GM21528 (cell line): Measurements from ENCODE around the gene MAP7D3.
"Not testable (repeated sequence)": the region's sequence is repeated elsewhere in the genome, so short reads cannot be mapped to it uniquely, and the experiment has no call there.

Experiments used
- ATAC-seq: cut with Tn5 transposase; IDR thresholded peaks from one replicate; pipeline ENCODE4 v1.9.1; 2021; ENCODE audit warnings: mild to moderate bottlenecking, moderate library complexity; ENCODE audit not compliant: unreplicated experiment, low FRiP score

MAP7D3 gene

DNA sequence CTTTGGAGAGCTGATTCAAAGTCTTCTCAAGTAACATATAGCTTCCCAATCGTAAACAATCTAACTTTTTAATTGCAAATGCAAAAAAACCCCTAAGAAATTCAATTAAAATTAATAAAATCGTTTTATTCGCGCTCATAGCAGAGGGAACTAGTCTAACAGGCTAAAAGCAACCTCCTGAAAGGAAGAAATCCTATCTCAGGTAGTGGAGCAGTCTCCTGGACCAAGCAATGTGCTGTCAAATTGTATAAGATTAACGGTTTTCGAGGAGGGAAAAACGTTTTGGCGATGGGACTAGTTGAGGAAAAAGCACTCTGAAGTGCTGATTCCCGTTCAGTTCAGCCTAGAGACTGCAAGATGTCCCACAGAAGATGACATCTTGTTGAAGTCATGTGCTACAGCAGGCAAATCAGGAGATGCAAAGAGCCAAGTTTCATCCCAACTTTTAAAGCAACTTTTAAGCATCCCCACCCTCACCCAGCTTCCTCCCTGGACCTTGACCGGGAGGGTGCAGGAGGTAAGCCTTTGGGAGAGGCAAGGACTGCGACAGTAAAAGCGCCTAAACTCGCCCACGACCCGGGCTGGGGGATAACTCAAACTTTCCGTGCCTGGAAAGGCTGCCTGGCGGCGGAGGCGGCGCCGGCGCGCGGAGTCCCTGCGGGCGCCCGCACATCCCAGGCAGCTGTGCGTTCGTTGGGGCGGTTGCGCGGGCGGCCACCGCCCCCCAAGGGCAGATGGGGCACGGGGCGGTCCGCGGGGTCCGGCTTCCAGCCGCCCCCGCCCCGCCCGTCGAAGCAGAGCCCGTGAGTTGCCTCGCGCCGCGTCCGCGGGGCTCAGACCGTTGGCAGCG, 784 bp downstream of the MAP7D3 start:
- ATAC-seq, result peak; percentile 43

DNA sequence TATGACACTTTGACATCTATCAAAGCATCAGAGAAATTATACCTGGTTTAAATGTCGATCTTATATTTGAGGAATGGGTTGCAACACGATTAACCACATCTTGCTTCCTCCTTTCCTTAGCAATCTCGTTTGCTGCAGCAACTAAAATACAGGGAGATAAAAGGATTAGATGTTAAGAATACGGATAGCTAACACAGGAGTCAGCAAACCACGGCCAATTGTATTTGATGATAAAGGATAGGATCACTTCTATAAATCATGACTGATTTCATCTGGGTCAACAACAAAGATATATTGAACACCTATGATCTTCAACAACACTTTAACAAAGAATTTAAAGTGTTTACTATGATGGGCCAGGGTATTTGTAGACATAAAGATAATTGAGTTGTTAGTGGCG, 5.0 kb downstream of the MAP7D3 start:
- ATAC-seq, result no peak

DNA sequence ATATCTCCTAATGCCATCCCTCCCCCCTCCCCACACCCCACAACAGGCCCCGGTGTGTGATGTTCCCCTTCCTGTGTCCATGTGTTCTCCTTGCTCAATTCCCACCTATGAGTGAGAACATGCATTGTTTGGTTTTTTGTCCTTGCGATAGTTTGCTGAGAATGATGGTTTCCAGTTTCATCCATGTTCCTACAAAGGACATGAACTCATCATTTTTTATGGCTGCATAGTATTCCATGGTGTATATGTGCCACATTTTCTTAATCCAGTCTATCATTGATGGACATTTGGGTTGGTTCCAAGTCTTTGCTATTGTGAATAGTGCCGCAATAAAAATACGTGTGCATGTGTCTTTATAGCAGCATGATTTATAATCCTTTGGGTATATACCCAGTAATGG, 13.4 kb downstream of the MAP7D3 start:
- ATAC-seq, result not testable (repeated sequence)

DNA sequence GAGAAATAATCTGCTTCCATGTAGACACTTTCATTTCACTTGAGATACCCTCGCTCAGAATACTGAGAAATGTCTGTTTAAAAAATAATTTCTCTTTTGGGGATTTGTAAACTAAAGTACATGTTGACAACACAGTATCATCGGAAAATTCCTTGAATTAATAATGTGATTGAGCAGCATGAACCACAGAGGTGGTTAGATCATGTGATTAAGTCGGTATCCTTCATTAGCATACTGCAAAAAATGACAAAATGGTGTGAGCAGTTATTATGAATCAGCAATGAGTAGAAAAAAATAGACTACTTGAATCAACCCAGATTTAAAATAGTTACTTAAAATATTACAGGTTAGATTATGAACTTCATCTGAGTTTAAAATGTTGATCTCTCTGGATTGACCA, 14.1 kb downstream of the MAP7D3 start:
- ATAC-seq, result no peak

DNA sequence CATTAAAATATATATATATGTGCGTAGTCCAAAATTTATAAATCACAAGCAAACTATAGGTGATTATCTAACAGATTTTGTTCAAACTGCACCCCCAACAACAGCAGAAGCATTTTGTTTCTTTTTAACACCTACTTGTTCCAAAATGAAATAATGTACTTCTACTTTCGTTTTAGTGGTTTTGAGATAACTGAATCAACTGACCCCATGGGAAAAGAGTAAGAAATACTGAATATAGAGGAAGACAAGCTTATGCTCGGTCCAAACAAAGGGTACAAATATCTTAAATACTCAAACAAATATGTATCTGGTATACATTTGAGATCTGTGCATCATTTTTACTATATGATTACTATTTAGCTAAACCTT, 22.4 kb downstream of the MAP7D3 start:
- no peak for ATAC-seq

DNA sequence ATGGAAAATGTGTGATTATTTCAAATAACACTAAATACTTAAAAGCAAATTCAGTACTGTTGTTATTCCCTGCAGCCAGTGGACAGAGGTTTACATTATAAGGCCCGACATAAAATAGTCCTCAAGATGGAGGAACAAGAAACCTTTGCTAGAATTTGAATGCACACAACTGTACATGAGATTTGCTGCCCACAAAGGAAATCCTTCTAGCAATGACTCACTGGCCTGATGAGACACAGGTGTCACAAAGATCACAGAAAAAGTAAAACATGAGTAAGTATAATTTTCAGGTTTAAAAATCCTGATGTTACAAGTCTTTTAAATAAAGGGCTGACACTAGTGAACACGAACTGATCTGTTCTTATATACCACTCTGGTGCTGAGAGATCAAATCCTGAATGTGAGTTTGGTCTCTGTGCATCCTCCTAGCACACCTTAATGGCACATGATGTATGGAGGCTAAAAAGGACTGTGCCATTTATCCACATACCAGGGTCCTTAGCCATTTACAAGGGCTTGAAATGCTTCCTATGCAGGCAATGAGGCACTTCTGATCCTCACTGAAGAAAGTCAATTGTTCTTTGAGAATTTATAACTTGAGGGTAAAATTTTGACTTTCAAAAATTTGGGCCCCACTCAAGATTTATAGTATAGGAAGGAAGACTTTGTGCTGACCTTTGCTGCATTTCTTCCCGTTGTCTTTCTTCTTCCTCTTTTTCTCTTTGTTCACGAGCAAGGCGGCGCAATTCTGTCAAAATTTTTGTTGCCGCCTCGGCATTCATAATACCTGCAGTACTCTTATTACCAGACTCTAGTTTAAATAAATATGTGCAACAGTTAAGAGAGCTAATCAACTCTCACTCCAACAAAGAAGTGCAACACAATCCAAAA, 23.0 kb downstream of the MAP7D3 start:
- no peak for ATAC-seq

DNA sequence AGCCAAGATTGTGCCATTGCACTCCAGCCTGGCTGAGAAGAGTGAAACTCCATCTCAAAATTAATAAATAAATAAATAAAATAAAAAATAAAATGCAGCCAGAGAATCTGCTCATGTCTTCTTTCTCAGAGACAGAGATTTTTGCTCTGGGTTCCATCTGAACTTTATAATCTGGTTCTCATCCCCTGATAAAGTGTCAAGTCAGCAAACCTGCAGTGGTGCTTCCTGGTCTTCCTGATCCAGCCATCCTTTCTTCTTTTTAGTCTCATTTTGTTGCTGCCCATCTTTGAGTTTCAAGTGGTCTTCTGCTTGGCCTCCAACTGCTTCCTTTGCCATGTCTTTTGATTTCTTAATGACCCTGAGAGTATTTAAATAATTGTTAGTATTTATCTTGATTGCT, 24.1 kb downstream of the MAP7D3 start:
- ATAC-seq, result no peak

DNA sequence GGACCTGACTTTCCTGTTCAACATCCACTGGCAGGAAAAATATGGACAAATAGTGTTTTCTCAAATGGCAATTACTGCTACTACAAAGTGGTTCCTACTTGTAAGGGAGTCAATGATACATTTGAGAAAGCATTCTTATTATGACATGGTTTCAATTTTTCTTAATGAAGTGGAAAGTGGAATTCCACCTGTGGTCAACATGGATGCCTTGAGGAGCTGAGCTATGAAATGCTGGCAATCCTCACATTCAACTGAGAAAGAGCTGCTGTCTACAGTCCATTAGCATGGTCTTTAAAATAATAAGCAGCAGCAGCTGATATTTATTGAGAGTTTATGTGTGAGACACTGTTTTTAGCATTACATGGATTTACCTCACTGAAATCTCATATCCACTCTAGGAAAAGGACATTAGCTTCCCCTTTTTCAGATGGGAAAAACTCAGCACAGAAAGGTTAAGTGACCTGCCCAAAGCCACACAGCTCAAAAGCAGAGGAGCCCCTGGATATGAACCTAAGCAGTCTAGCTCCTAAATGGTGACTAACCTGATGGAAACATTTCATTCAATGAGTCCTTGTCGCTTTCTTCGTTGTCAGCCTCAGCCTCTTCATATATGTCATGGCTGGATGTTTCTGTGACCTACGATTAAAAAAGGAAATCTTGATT, 29.2 kb downstream of the MAP7D3 start:
- no peak for ATAC-seq

DNA sequence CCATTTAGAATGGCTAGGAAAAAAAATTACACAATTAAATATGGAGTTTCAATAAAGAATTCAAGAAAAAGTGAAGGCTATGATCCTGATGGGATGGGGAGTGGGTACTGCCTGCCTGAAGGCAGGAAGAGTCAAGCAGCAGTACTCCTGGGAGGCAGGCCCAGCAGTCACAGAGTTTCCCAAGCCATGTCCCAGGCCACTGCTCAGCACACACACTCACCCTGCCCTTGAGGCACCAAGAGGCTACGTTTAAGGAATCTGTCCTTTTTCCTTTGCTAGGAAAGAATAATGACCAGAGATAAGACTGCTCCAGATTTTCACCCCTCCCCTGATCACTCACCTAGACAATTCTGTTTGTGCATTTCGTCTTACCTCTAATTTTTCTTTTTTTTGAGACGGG, 30.2 kb downstream of the MAP7D3 start:
- no peak for ATAC-seq

DNA sequence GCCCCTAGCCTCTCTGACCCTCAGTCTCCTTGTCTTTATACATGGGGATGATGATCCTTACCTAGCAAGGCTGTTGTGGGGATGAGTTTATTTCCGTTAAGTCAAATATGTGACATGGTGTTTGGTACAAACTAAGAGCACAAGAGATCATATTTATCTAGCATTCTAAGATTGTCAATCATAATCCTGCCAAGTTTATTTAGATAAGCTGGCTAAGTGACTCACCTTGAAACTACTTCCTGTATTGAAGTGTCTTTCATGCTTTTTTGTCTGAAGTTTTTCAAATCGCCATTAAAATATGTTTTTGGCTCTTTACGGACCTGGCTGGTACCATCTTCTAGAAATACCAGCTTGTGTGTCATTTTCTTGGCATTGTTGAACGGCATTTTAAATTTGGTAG, 30.7 kb downstream of the MAP7D3 start:
- ATAC-seq, result no peak

DNA sequence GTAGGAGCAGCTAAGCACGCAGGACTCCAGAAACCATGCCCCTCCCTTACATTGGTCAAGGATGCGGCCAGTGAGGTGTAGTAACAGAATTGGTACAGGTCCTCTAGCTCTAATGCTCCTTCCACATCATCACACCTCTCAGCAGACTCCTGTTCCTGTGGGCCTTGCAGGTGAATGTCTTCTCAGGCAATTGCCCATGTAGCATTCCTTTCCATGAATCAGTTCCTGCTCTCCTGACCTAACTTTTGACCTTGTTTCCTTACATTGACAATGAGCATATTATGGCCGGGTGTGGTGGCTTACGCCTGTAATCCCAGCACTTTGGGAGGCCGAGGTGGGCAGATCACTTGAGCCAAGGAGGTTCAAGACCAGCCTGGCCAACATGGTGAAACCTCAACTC, 31.3 kb downstream of the MAP7D3 start:
- ATAC-seq, result no peak

DNA sequence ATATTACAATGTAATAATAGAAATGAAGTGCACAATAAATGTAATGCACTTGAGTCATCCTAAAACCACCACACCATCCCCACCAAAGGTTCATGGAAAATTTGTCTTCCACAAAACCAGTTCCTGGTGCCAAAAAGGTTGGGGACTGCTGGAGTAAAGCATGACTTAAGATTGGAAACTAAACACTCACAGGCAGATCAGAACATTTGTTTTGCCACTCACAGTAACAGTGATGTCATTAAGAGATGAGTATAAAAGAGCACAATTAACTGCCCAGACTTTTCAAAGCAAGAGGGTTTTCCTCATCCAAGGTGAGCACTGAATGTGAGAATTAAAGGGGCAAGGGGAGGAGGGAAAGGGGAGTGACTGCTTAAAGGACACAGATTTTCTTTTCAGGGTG, 35.6 kb downstream of the MAP7D3 start:
- ATAC-seq, result no peak

DNA sequence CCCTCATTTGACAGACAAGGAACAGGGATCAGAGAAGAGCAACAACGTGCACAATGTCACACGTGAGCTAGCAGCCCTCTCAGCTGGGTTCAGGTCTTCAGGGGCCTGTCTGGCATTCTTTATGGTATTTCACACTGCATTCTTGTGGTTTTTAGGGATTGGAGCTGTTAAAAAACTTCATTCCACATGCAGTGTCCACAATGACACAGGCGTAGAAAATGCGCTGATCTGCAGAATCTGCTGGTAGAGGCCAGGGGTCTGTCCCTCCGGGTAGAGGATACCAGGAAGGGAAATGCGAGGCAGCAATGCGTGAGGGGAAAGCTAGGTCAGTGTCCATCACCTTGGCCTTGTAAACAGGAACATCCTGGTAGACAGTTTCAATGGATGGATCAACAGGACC, 36.6 kb downstream of the MAP7D3 start:
- no peak for ATAC-seq

DNA sequence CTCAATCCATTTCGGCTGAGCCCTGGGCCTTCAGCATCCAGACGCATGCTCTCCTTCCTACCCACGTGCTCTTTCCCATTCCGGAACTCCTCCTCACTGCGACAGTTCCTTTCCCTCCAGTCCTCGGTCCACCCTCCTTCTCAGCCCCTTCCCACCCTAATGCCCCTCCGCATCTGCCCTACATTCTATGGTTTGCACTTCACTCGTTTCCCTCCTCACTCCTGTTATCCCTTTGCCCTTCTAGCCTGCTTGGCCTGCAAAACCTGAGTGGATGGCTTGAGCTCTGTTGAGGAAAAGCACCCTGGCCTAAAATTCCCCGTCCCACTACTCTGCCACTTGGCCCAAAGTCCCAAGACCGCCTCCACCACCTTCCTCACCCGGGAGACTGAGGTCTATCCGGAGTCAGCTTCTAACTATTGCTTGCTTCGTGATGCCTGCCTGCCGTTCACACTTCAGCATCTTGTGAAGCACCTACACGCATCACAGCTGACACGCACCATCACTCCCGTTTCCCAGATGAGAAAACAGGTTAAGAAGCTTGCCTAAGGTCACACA, 38.6 kb downstream of the MAP7D3 start:
- ATAC-seq, result no peak

DNA sequence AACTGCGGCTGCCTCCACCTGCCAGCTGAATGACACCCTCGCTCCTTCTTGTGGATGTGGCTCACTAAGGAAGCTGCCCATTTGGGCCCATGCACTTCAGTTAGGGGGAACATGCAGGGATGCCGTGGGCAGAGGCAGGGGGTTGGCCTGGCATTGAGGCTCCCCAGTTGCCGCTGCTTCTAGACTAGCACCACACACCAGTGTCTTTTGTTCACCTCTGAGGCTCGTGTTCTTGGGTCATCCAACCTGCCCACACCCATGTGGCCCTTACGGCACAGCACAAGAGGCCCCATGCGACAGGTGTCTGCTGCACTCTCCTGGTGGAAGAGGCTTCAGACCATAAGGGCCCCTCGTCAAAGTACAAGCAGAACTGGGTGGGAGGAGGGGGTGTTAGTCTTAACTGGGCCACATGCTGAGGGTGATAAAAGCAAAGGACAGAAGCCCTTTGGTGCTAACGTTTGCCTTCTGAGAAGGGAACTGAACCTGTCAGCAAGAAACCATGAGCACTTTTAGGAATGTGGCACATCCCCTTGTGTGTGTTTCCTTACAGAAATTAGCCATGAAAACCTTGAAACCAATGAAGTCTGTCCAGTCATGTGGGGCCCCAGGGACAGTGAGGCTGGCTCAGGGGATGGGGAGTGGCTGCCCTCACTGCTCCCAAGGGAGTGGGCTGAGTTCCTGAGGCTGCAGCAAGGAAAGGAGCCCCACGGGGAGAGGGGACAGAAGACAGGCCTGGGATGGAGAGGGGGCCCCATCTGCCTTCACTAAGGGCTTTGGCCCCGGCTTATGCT, 39.2 kb downstream of the MAP7D3 start:
- ATAC-seq, result no peak

DNA sequence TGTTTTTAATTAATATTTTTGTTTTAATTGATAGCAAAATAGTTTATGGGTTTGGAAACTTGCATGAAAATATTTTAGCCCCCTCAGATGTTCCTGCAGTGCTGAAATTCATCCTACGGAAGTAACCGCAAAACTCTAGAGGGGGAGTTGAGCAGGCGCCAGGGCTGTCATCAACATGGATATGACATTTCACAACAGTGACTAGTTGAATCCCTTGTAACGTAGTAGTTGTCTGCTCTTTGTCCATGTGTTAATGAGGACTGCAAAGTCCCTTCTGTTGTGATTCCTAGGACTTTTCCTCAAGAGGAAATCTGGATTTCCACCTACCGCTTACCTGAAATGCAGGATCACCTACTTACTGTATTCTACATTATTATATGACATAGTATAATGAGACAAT, 40.4 kb downstream of the MAP7D3 start:
- no peak for ATAC-seq

DNA sequence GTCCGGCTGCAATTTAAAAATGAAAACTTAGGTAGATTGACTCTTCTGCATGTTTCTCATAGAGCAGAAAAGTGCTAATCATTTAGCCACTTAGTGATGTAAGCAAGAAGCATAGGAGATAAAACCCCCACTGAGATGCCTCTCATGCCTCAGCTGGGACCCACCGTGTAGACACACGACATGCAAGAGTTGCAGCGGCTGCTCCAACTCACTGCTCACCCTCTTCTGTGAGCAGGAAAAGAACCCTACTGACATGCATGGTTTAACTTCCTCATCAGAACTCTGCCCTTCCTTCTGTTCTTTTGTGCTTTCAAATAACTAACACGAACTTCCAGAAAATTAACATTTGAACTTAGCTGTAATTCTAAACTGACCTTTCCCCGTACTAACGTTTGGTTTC, 41.0 kb downstream of the MAP7D3 start:
- ATAC-seq, result no peak

DNA sequence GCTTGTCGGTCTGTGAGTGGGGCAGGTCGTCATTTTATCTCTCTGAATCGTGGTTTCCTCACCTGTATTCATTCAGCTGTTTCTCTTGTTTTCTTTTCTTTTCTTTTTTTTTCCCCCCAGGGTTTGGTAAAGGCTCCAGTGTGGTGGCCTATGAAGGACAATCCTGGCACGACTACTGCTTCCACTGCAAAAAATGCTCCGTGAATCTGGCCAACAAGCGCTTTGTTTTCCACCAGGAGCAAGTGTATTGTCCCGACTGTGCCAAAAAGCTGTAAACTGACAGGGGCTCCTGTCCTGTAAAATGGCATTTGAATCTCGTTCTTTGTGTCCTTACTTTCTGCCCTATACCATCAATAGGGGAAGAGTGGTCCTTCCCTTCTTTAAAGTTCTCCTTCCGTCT, 41.4 kb downstream of the MAP7D3 start:
- ATAC-seq, result no peak

DNA sequence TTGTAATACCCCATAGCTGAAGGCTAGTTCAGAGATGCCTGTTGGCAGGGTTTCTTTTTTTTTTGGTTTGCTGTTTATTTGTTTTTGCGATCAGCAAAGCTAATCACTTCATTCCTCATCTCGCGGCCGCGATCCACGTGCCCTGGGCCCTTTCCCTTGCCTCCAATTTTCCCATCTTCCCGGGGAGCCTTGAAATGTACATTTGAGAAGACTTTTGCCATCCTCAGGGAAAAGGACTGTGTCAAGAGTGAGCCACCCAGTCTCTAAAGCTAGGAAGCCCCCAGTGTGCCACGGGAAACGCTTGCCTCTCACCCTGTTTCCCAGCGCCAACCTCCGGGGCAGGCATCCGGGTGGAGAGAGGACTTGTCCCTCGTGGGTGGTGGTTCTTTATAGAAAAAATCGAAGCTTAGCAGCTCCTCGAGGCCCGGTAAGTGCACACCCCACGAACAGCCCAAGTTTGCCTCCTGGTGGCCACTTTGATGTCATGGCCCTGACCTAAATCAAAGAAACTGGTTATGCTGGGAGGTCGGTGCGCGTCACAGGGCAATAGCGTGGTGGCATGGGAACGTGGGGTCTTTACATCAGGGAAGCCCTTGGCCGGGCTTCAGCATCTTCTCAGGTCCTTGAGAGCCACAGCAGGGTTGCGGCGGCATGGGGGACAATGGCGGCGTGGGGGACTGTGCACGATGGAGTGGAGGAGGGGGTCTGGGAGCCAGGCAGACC, 42.0 kb downstream of the MAP7D3 start:
- no peak for ATAC-seq

DNA sequence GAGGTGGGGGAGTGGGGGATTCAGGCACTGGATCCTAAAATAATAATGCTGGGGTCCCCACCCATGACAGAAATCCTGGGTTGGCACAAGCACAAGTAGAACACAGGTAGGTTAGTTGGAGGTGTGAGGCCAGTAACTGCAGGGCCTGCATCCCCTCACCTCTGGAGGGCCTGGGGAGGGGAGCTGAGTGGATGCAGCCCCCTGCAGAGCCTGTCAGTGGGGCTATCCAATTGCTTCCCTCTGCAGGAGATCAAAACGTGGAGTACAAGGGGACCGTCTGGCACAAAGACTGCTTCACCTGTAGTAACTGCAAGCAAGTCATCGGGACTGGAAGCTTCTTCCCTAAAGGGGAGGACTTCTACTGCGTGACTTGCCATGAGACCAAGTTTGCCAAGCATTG, 43.7 kb downstream of the MAP7D3 start:
- no peak for ATAC-seq
